Caco-2 (cell line): Measurements from ENCODE around the gene ALG14. TPM values are rescaled to one million over a fixed set of nuclear protein-coding genes. Genes with fewer than 3 reads are reported as not detected.
A peak's percentile ranks its signal among the peaks of the same experiment; 100 is the strongest.

Experiments
- BruUV-seq: library from RNA; stranded (reverse); fragments of 400-500 nt; replicated peaks from 2 replicates; lab custom pipeline; 2021; lab: Mats Ljungman, UMichigan
- CTCF ChIA-PET: fragments of 300-600 bp; sonication (Branson Sonifier 250); formaldehyde crosslinking; loops from one replicate; lab custom pipeline; 2022; ENCODE audit warnings: antibody characterized with exemption; lab: Charles Lee
- POLR2A ChIA-PET: fragments of 300-600 bp; sonication (Branson Sonifier 250); formaldehyde crosslinking; loops from one replicate; lab custom pipeline; 2022; ENCODE audit warnings: antibody characterized with exemption; lab: Charles Lee
- DNase-seq, 2 experiments: peaks; one replicate each; pipeline versions ENCODE4 v3.0.0 to v3.0.0-alpha.2; 2020 to 2022
- H3K27me3 ChIP-seq: replicated peaks from 2 replicates; pipeline ENCODE4 v1.6.0; 2011; ENCODE audit warnings: low read length; ENCODE audit not compliant: control insufficient read depth, insufficient read depth
- H3K36me3 ChIP-seq: 2 replicates; pipeline ENCODE4 v1.5.1; 2011; ENCODE audit warnings: low read length; ENCODE audit not compliant: control insufficient read depth, insufficient read depth
- H3K4me1 ChIP-seq: fragments of 250-450 bp; sonication (Bioruptor Pico); 2 replicates; pipeline ENCODE4 v1.5.1; 2020; ENCODE audit warnings: mild to moderate bottlenecking
- H3K4me3 ChIP-seq: 2 replicates; pipeline ENCODE4 v1.5.1; 2011; ENCODE audit warnings: low read depth, mild to moderate bottlenecking, control low read depth, low read length
- H3K9me3 ChIP-seq: fragments of 250-450 bp; sonication (Bioruptor Pico); 2 replicates; pipeline ENCODE4 v1.5.1; 2020; ENCODE audit warnings: mild to moderate bottlenecking, moderate library complexity
- H3K27ac Mint-ChIP-seq: one replicate; pipeline ENCODE4 v1.8.0; 2022; ENCODE audit warnings: mixed read lengths; ENCODE audit not compliant: unreplicated experiment
- H3K27me3 Mint-ChIP-seq: one replicate; pipeline ENCODE4 v1.8.0; 2022; ENCODE audit warnings: mixed read lengths; ENCODE audit not compliant: insufficient read depth, unreplicated experiment
- H3K36me3 Mint-ChIP-seq: one replicate; pipeline ENCODE4 v1.8.0; 2022; ENCODE audit warnings: mild to moderate bottlenecking, mixed read lengths; ENCODE audit not compliant: insufficient read depth, unreplicated experiment
- H3K4me1 Mint-ChIP-seq: one replicate; pipeline ENCODE4 v1.8.0; 2022; ENCODE audit warnings: low read depth, mixed read lengths; ENCODE audit not compliant: unreplicated experiment
- H3K4me3 Mint-ChIP-seq: one replicate; pipeline ENCODE4 v1.8.0; 2022; ENCODE audit warnings: mild to moderate bottlenecking, moderate library complexity, mixed read lengths; ENCODE audit not compliant: unreplicated experiment
- H3K9me3 Mint-ChIP-seq: one replicate; pipeline ENCODE4 v1.8.0; 2022; ENCODE audit warnings: mixed read lengths; ENCODE audit not compliant: unreplicated experiment
- CTCF ChIP-seq, 2 experiments: fragments of 200-600 bp in 1 of 2; IDR thresholded peaks; 1 replicate in 1 of 2; 2 replicates in 1 of 2; pipeline versions ENCODE4 v1.5.1 to v1.8.0; 2011 to 2022; ENCODE audit warnings: antibody characterized with exemption in 1 of 2, control low read depth in 1 of 2, inconsistent platforms in 1 of 2, low read depth in 1 of 2, low read length in 1 of 2, mild to moderate bottlenecking in 1 of 2, moderate library complexity in 1 of 2; ENCODE audit not compliant: insufficient read depth in 1 of 2, severe bottlenecking in 1 of 2, unreplicated experiment in 1 of 2
- intact Hi-C: fragments of 100-400 bp; cut with micrococcal nuclease; formaldehyde crosslinking; loops from one replicate; pipeline ENCODE4 v1.10.0; 2022; ENCODE audit not compliant: unreplicated experiment
- total RNA-seq: library from RNA; stranded (reverse); gene quantifications from 2 replicates; pipeline ENCODE4 v1.2.3, GENCODE V29; 2022

ALG14 gene
- total RNA-seq, 1 experiment from 2014 or later: 4.5 TPM

- intact Hi-C loops: loop anchor here (1.0 to 5.0 kb wide), 5 partner anchors 116 to 516 kb away; partner anchors contain the start of gene CNN3
- Mint-ChIP-seq H3K27me3 (no peaks in the 10 kb centered on the region), H3K4me1 (peaks cover 6% of the 10 kb centered on the region), H3K4me3 (no peak overlapping the region), H3K36me3 (no peaks in the 10 kb centered on the region), H3K9me3 (no peaks in the 10 kb centered on the region), H3K27ac (no peak overlapping the region)
- ChIA-PET POLR2A (interaction anchor here (0.5 kb wide), 1 partner anchor 190 kb away, joined by 4 read pairs; no protein-coding TSS in a partner anchor), CTCF (interaction anchor here (0.6 to 1.6 kb wide), 16 partner anchors 11 to 1922 kb away, joined by 3 to 65 read pairs (median 4); partner anchors contain the start of genes CNN3, RWDD3 and TLCD4)
- DNase-seq: peak; percentile 67 to 77
- Histone ChIP-seq H3K36me3 (no peaks in the 10 kb centered on the region), H3K4me3 (no peak overlapping the region), H3K4me1 (no peaks in the 10 kb centered on the region; the same call in 1 of the 2 replicates), H3K9me3 (no peaks in the 10 kb centered on the region), H3K27me3 (no peaks in the 10 kb centered on the region)
- TF ChIP-seq CTCF (IDR thresholded peaks at IDR 0.05; ENCODE audit: insufficient read depth in 1 of 2, low read depth in 1 of 2, low read length in 1 of 2, severe bottlenecking in 1 of 2, unreplicated experiment in 1 of 2): peak; percentile 87 to 88
- no TSS peak for BruUV-seq
Observed at GRCh38 chr1:95043141-95043980, 29.4 kb downstream of the ALG14 start.

- no peak for DNase-seq
- Histone ChIP-seq H3K4me3 (no peak overlapping the region), H3K9me3 (no peaks in the 10 kb centered on the region), H3K27me3 (no peaks in the 10 kb centered on the region), H3K36me3 (no peaks in the 10 kb centered on the region), H3K4me1 (no peaks in the 10 kb centered on the region; the same call in 1 of the 2 replicates)
- intact Hi-C loops: loop anchor here (2.0 to 5.0 kb wide), 2 partner anchors 147 to 515 kb away; no protein-coding TSS in a partner anchor
- Mint-ChIP-seq H3K4me1 (peaks cover 6% of the 10 kb centered on the region), H3K9me3 (no peaks in the 10 kb centered on the region), H3K36me3 (no peaks in the 10 kb centered on the region), H3K27me3 (no peaks in the 10 kb centered on the region), H3K4me3 (no peak overlapping the region), H3K27ac (no peak overlapping the region)
- no TSS peak for BruUV-seq
- no peak for TF ChIP-seq CTCF (IDR thresholded peaks at IDR 0.05; ENCODE audit: insufficient read depth in 1 of 2, low read depth in 1 of 2, low read length in 1 of 2, severe bottlenecking in 1 of 2, unreplicated experiment in 1 of 2)
- ChIA-PET CTCF (interaction anchor here (0.5 to 2.7 kb wide), 18 partner anchors 8 to 221 kb away, joined by 3 to 68 read pairs (median 5); partner anchors contain the start of genes CNN3 and RWDD3), POLR2A (no interaction called here)
Observed at GRCh38 chr1:95042286-95042685, 30.5 kb downstream of the ALG14 start.

- CTCF ChIA-PET: interaction anchor here (0.5 to 2.7 kb wide), 24 partner anchors 9 to 556 kb away, joined by 3 to 68 read pairs (median 4); partner anchors contain the start of genes CNN3 and RWDD3
- H3K9me3 Mint-ChIP-seq: no peaks in the 10 kb centered on the region
- no TSS peak for BruUV-seq
- POLR2A ChIA-PET: interaction anchor here (0.6 to 0.8 kb wide), 2 partner anchors 114 to 187 kb away, joined by 3 read pairs; partner anchors contain the start of gene CNN3
- no peaks in the 10 kb centered on the region for H3K27me3 ChIP-seq
- intact Hi-C loops: loop anchor here (2.0 to 5.0 kb wide), 3 partner anchors 23 to 514 kb away; no protein-coding TSS in a partner anchor
- no peaks in the 10 kb centered on the region; the same call in 1 of the 2 replicates for H3K4me1 ChIP-seq
- H3K27ac Mint-ChIP-seq: no peak overlapping the region
- peaks cover 6% of the 10 kb centered on the region for H3K4me1 Mint-ChIP-seq
- no peak overlapping the region for H3K4me3 Mint-ChIP-seq
- DNase-seq: peak; percentile 60 to 62
- no peaks in the 10 kb centered on the region for H3K9me3 ChIP-seq
- peak; percentile 68 to 71 for TF ChIP-seq CTCF (IDR thresholded peaks at IDR 0.05; ENCODE audit: insufficient read depth in 1 of 2, low read depth in 1 of 2, low read length in 1 of 2, severe bottlenecking in 1 of 2, unreplicated experiment in 1 of 2)
- H3K36me3 Mint-ChIP-seq: no peaks in the 10 kb centered on the region
- no peaks in the 10 kb centered on the region for H3K36me3 ChIP-seq
- no peak overlapping the region for H3K4me3 ChIP-seq
- no peaks in the 10 kb centered on the region for H3K27me3 Mint-ChIP-seq
Observed at GRCh38 chr1:95041491-95042165, 31.1 kb downstream of the ALG14 start.
